ENCODE measurements around the gene HUNK.
"Not testable (repeated sequence)": the region's sequence is repeated elsewhere in the genome, so short reads cannot be mapped to it uniquely, and the experiment has no call there.

HUNK gene

DNA sequence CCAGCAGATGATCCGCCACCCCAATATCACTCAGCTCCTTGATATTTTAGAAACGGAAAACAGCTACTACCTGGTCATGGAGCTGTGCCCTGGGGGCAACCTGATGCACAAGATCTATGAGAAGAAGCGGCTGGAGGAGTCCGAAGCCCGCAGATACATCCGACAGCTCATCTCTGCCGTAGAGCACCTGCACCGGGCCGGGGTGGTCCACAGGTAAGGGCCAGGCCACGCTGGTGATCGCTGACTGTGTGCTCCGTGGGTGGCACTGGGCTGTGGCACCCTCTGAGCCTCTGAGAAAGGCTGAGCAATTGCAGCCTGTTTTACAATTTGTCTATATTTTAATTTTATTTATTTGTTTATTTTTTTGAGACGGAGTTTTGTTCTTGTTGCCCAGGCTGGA, 51.7 kb downstream of the HUNK start:
- no peak for DNase-seq

DNA sequence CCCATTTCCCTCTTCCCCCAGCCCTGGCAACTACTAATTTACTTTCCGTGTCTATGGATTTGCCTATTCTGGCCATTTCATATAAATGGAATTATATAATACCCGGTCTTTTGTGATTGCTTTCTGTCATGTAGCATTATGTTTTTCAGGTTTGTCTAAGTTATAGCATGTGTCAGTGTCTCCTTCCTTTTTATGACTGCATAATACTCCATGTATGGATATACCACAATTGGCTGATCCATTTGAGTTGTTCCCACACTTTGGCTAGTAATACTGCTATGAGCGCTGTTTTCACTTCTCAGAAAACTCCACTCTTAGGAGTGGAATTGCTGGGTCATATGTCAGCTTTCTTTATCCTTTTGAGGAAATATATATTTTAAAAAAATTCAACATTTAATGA, 53.7 kb downstream of the HUNK start:
- DNase-seq = no peak

DNA sequence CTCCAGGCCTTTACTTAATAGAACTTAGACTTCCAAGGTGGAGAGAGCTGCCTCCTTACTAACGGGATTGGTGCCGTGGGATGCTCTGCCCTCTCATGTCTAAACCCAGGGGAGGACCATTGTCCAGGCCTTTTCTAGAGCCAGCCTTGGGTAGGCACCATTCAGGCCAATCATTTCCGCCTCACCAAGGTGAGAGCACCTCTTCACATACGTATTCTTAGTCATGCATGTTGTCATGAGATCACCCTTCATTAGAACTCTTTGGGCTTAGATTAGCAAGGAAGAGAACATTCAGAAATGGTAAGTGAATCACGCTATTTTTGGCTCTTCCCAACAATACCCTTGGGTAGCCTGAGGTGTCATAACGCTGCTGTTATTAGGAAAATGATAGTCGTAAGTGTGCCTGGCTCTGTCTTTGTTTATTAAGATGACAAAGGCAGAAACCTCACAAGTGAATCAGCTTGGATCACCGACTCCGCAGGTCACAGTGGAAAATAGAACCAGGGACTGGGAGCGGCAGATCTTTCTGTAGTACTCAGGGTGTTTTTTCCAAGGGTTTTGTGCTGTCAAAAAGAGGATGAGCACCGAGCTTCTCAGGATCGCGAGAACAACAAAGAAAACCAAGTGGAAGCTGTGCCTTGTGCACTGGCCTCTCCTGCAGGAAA, 55.0 kb downstream of the HUNK start:
- DNase-seq = no peak

DNA sequence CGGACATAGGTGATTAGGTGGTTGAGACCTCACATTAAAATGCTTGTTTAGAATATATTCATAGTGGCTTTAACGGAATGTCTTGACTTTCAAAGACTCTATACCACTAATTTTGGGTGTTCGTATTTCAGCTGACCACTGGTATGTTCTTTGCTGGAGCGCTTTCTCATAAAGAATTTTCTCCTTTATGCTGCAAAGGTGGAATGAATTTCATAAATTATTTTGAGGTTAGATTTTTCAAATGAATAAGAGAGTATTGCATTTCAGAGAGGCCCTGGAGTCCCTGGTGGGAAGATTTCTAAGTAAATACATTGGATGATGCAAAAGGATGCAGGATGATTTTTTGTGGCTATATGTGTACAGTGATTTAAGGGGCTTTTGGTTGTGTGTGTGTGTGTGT, 55.8 kb downstream of the HUNK start:
- DNase-seq = no peak

DNA sequence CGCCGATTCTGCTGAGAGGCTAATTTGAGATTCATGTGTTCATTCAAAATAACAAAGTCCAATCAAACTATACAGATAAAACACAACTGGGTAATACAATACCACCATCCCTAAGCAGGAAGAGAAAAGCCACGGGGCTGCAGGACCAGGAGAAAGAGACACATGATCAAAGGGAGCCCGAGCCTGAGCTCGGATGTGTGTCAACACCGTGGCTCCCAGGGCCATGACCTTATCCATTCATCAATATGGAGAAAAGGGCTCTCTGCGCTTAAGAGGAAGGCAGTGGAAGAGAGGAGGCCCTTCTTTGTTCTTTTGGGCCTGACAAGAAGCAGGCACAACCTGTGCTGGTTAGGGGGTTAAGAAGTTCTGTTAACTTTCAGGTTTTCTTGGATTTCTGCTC, 56.7 kb downstream of the HUNK start:
- DNase-seq = no peak

DNA sequence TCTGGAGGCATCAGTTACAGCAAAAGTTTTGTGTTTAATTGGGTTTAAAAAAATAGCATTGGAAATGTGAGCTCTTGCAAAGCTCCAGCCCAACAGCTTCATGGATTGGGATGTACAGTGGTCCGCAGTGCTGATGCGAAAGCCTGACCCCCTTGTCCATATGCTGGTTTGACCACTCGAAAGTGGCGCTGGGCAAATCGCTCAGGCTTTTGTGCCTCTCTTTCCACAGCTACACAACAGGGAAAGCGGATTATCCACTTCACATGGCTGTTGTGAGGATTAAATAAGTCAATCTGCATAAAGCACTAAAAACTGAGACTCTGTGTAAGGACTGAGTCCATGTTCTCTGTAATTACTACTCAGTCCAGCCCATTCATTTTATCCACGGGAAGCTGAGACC, 57.2 kb downstream of the HUNK start:
- no peak for DNase-seq

DNA sequence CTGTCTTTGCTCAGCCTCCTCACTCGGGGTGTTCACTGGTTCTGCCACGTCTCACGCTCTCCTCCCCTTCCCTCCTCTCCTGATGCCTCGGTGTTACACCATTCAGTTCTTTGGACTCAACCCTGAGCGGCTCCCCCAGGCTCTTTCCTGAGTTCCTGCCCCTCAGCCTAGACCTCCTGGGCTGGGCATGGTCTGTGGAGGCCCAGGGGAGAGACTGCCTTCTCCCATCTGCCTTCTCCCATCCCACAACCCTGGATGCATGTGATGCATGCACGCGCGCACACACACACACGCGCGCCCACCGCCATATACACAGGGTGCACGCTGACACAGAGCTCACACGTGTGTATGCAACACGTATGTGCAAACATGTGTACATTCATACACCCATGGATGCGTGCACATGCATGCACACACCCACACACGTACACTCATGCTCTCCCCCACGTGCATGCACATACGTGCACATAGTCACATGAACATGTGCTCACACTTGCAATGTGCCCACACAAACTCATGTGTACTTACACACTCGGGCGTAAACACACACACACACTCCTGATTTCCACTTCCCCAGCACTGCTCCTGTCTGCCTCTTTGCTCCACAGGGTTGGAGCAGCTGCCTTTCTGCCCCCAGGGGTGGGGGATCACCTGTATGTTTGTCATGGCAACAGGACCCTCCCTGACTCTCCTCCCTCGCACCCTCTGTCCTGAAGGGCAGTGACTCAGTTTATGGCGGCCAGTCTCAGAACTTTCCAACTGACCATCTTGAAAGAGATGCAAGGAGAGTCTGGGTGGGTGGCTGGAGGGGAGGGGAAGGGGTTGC, 59.0 kb downstream of the HUNK start:
- no peak for DNase-seq

DNA sequence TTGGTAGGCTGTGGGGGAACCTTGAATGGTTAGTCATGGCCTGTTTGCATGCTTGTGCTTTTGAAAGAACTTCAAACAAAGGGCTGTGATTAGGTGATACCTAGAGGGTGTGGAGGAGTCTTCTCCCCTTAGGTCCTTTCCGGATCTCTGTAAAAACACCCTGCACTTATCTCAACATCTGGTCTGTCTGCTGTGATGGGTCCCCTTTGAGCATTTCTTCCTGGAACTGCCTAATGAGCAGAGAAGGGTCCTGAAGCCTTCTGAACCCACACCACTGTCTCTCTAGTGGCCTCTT, 59.6 kb downstream of the HUNK start:
- no peak for DNase-seq

DNA sequence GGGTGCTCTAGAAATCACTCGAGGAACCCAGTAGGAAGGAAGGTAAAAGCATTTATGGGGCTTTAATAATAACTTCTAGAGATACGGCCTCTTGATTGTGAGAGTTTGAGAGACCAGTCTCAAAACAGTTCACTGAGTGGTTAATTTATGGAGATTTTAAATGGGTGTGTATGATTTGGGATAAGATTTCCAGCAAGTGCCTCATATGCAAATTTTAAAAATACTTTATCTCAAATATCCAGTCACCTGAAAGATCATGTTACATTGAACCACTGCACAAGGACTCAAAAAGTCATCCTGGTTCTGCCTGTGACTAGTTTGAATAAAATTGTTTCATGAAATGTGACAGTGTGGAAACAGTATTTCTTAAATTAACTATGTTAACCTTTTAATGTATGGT, 64.5 kb downstream of the HUNK start:
- no peak for DNase-seq

DNA sequence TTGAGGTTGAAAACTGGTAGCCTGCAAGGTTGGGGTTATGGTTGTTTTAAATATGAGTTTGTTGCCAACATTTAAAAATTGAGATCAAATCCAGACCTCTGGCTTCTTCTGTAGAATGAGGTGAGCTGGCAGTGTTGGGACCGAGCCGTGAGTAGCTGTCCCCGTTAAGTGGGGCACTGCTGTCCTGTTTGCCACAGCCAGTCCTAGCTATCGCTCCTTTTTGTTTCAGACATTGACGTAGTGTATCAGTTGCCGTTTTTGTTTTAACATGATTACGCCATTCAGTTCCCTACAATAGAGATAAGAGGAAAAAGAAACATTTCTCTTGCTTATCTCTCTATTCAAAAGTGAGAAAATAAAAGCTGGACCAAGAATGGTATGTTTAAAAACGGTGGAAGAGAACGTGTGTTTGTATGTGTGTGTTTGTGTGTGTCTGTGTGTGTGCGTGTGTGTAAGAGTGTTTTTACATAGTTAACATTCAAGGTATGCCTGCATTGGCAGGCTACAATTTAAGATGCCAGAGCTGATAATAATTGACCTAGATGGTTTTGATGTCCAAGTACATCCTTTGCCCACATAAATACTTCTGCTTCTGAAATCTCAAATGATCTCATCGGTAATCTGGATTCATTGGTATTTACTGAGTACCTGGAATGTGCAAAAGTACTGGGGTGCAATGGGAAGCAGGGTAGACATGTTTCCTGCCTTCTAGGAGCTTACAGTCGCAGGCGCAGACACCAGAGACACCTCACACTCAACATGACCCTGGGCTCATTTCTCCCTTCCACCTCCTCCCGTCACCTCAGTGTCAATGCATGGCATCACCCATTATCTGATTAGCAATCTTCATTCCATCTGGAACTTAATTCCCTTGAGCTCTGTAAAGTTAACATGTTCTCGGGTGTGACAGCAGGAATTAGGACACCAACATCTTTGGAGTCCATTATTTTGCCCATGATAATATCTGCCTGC, 65.8 kb downstream of the HUNK start:
- no peak for DNase-seq

DNA sequence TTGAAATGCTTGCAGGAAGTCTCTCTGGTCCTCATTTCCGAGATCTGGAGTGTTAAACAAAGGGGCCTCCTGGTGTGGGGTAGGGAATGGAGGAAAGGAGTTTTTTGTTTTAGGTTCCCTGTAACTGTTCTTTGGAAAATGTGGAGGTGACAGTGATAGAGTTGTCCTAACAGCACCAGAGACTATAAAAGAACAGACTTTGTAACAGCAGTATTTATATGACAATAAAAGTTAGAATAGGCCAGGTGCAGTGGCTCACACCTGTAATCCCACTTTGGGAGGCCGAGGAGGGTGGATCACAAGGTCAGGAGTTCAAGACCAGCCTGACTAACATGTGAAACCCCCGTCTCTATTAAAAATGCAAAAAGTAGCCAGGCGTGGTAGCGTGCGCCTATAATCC, 68.9 kb downstream of the HUNK start:
- DNase-seq = no peak

DNA sequence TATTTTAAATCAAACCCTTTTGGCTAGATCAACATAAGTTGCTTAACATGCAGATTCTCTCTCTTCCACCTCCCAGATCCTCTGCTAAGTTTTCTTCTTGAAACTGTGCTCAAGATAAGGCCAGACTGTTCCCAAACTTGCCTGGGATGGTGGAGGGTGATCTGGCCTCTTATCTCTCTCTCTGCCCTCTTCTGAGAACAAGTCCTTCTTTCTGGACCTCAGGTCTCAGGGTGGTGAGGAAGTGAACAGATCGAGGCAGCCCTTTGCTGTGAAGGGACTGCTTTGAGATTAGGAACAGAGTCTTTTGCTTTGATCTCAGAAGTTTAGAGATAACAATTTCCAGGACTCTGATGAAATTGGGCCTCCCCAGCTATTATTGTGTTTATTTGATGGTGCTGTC, 70.7 kb downstream of the HUNK start:
- no peak for DNase-seq

DNA sequence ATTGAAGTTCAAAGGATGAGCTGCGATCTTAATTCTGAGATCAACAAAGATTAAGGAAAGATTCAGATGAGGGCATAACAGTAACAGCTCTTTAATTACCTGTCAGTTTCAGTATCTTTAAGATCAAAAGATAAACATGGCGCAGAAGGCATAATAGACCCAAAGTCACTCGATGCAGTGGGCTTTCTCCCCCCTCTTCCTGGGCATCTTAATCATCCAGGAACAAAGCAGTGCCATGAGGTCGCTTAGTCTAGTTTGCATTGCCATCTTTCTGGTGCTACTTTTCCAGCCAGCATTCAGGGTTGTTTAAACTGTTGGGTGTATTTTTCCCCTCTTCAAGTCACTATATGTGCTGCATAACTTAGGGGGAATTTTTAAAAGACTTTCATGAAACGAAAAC, 72.3 kb downstream of the HUNK start:
- DNase-seq = no peak

DNA sequence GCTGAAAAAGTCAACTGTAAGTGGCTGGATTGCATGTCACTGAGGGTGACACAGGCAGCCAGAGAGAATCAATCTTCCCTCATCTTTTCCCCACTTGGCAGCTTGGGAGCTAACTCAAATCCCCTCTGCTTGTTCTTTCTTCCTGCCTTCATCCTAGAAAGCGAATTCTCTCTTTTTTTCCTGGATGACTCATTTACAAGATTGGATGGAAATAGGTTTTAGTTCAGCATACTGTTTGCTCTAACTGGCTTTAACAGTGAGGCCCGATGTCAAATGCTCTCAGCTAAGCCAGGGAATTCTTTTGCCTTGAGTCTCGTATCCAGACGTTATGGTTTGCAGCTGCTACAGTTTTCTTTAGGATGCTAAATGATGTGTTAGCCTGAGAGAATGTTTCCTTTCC, 72.7 kb downstream of the HUNK start:
- DNase-seq = no peak

DNA sequence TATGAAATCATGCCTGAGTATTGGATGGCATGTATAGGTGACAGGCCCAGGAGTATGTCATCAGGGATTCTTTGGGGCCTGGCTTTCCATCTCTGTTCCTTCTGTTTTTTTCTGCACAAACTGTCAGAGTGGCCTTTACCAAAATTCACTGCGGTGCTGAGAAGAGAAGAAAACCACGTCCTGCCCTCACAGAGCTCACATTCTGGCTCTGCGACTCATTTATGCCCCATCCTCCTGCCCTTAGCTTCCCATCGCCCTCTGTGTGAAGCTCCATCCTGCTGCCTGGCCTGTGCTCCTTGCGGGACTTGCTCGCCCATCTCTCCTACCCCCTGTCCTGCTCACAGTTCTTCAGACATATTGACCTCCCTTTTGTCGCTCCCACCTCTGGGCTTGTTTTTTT, 73.4 kb downstream of the HUNK start:
- DNase-seq = no peak

DNA sequence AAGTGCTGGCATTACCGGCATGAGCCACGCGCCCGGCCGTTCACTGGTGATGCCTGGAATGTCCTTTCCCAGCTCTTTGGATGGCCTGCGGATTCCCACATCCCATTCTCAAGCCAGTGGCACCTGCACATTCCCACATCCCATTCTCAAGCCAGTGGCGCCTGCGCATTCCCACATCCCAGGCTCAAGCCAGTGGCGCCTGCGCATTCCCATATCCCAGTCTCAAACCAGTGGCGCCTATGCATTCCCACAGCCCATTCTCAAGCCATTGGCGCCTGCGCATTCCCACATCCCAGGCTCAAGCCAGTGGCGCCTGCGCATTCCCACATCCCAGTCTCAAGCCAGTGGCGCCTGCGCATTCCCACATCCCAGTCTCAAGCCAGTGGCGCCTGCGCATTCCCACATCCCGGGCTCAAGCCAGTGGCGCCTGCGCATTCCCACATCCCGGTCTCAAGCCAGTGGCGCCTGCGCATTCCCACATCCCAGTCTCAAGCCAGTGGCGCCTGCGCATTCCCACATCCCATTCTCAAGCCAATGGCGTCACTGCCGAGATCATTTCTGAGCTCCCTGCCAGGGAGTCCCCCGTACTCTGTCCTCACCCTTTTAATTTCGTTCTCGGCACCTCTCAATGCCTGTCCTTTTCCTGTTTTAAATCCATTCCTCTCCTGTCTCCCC, 74.2 kb downstream of the HUNK start:
- not testable (repeated sequence) for DNase-seq

DNA sequence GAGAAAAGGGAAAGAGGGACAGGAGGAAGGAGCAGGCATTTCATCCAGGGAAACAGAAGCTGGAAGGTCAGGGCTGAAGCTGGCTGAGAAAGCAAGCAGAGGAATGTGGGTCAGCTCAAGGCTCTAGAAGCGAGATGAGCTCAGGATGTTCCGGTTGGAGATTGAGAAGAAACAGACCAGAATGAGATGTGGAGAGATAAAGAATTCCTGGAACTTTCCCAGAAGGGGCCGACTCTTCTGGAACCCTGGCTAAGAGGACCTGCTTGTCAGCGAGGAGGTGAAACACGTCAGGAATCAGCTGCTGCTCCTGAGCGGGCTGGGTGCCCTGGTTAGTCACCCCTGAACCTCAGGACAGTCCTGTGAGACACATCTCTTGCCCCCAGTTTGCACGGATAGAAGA, 75.9 kb downstream of the HUNK start:
- DNase-seq = no peak

DNA sequence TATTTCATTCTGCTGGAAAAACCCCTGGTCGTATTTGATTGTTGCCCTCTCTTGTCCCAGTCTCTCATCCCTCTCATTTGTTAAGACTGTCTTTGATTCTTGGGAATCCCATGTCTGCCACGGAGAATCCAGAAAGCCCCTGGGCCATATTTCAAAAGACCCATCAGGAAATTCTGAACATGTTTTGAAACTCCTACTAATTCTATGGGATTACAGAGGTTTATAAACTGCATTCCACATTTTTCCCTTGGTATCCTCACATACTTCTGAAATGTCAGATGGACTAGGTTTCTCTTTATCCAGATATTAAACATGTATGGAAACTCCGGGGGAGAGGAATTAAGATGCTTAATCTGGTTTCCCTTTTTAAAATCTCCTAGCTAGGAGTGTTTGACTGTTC, 80.0 kb downstream of the HUNK start:
- no peak for DNase-seq

DNA sequence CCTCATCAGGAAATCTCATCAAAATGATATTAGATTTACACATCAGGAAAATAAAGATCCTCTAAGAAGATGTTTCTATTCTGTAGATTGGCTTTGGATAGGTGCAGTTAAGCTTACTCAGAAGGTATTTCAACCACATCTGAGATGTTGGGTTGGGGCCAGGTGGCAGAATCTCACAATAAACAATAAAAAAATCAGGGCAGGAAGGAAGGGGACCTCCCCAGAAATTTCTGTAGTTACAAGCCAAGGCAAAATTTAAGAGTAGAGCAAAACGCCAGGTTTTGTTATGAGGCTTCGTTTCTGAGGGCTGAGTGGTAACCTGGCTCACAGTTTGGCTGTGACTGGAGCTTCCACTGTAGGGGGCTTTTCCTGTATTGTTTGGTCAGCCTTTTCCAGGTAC, 84.8 kb downstream of the HUNK start:
- no peak for DNase-seq

DNA sequence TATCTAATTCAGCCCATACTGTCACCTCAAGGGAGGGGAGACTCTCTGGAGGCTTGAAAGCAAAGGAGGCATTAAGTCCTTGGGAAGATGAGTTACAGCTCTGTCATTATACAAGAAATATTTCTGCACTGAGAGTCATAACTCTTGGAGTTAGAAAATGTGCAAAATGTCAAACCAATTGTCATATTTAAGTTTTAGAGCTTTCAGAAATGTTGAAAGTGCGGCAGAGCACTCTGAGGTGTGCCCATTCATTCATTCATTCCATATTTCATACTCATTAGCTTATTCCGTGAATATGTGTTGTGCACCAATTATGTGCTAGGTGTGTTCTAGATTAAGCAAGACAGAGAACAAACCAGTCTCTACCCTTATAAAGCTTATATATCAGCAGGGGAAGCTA, 87.1 kb downstream of the HUNK start:
- DNase-seq = no peak

DNA sequence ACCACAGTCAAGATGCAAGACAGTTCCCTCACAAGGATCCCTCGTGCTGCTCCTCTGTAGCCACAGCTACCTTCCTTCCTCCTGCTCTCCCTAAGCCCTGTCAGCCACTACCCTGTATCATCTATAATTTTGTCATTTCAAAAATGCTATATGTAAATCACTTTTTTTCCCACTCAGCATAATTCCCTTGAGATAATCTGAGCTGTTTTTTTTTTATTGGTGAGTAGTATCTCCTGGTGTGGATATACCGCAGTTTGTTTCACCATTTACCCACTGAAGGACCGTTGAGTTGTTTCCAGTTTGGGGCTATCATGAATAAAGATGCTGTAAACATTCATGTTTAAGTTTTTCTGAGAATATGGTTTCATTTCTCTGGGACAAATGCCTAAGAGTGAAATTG, 88.2 kb downstream of the HUNK start:
- no peak for DNase-seq

DNA sequence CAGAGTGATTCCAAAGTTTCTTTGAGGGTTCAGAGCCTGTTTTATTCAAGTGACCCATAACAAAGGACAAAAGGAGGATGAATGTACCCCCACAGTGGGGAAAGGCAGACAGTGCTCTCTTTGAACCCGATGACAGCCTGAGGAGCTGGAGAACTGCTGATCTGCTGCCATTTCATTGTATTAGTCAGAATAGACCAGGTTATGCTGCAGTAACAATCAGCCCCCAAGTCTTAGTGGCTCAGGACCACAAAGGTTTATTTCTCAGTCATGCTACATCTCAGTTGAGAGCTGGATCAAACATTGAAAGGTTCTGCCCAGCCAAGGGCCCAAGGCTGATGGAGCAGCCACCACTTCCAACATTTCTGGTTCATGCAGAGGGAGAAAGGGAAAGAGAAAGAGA, 88.9 kb downstream of the HUNK start:
- no peak for DNase-seq

DNA sequence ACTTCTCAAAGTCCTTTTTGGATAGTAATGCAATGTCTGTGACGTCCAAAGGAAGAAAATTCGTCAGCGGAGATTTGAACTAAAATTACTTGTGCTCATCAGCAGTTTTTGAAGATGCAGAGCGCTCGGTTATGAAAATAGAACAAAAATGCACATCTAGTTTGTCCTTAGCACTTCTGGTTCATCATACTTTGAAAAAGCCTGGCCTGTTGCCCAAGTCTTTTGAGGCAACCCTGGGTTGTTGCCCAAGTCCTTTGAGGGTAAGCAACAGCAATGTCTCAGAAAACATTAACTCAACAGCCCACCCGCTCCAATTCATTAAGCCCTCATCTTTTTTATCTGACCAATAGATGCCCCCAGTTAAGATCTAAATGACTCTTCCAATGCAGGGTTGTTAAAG, 91.9 kb downstream of the HUNK start:
- DNase-seq = no peak

All from EL (cell line).